Measurements from ENCODE around the gene TRIP4.

DNA sequence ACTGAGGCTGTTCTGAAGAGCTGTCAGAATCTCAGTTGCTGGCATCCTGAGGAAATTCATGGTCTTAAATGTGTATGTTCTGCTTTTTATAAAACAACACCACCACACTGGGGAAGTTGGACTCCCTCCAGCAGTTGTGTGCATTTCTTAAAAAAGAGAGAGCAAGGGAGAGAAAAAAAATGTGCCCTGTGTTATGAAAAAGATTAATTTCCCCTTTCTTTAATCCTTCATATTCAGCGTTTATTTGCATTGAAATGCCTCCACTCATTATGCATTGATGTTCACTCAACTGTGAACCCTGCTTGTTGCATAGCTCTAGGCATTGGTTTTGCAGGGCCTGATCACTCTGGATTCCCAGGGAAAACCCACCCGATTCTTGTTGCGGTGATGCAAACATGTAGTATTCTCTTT lies 68.3 kb downstream of the TRIP4 start:
- TF ChIP-seq, protein P1, sequence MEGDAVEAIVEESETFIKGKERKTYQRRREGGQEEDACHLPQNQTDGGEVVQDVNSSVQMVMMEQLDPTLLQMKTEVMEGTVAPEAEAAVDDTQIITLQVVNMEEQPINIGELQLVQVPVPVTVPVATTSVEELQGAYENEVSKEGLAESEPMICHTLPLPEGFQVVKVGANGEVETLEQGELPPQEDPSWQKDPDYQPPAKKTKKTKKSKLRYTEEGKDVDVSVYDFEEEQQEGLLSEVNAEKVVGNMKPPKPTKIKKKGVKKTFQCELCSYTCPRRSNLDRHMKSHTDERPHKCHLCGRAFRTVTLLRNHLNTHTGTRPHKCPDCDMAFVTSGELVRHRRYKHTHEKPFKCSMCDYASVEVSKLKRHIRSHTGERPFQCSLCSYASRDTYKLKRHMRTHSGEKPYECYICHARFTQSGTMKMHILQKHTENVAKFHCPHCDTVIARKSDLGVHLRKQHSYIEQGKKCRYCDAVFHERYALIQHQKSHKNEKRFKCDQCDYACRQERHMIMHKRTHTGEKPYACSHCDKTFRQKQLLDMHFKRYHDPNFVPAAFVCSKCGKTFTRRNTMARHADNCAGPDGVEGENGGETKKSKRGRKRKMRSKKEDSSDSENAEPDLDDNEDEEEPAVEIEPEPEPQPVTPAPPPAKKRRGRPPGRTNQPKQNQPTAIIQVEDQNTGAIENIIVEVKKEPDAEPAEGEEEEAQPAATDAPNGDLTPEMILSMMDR (conservative IDR thresholded peaks at IDR 0.05; ENCODE audit: low read depth, low read length), result no peak
- no peak for TF ChIP-seq EZH2 (IDR thresholded peaks at IDR 0.05; ENCODE audit: low read length, unreplicated experiment)
